ENCODE results near the gene PPM1A.
"Not testable (repeated sequence)": the region's sequence is repeated elsewhere in the genome, so short reads cannot be mapped to it uniquely, and the experiment has no call there.

The PPM1A gene

GRCh38 chr14:60315196-60315990, 66.4 kb downstream of the PPM1A start:
- Mint-ChIP-seq H3K4me1 (peaks cover 12% of the 10 kb centered on the region), H3K9me3 (no peaks in the 10 kb centered on the region), H3K36me3 (ENCODE audit: low read depth) (no peaks in the 10 kb centered on the region), H3K4me3 (no peak overlapping the region), H3K27ac (no peak overlapping the region), H3K27me3 (ENCODE audit: low read depth) (peaks cover 12% of the 10 kb centered on the region)
- no peak for TF ChIP-seq CTCF (IDR thresholded peaks at IDR 0.05; ENCODE audit: unreplicated experiment in 3 of 3)

GRCh38 chr14:60317609-60318008, 68.6 kb downstream of the PPM1A start:
- Mint-ChIP-seq H3K4me3 (no peak overlapping the region), H3K27me3 (ENCODE audit: low read depth) (peaks cover 6% of the 10 kb centered on the region), H3K27ac (no peak overlapping the region), H3K36me3 (ENCODE audit: low read depth) (no peaks in the 10 kb centered on the region), H3K4me1 (no peaks in the 10 kb centered on the region), H3K9me3 (no peaks in the 10 kb centered on the region)
- no peak for TF ChIP-seq CTCF (IDR thresholded peaks at IDR 0.05; ENCODE audit: unreplicated experiment in 3 of 3)

GRCh38 chr14:60320860-60321259, 71.8 kb downstream of the PPM1A start:
- H3K4me3 Mint-ChIP-seq; H3K9me3 Mint-ChIP-seq; H3K27ac Mint-ChIP-seq; H3K4me1 Mint-ChIP-seq; H3K36me3 Mint-ChIP-seq (ENCODE audit: low read depth): not testable (repeated sequence)
- H3K27me3 Mint-ChIP-seq (ENCODE audit: low read depth) = peaks cover 11% of the 10 kb centered on the region

DNA sequence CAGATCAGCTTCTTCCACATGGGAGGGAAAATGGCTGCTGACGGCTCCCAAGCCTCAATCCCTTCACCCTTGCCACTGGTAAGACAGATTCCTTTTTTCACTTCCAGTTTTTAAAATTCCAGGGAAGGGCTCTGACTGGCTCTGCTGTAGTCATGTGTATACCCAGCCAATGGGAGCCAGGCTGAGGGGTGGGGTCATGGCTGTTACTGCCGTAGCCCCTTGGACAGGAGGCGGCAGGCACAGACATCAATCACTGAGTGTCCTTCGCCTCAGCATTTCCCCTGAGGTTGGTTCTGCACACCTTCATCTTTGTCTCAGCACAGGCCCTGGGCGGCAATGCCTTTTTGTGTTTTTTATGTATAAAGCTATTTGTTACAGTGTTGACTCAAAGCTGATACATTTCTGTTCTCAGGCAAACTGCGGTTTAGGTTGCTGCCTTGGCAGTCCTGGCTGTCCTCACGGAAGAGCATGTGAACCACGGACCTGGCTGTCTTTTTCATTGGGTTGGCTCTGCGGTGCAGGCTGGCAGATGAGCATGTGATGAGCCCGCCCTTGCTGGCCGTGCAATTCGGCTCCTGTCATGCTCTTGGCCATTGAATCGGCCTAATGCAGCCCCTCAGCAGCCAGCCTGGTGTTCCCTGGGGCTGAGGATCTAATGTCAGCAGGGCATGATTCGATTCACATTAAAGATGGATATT, 74.3 kb downstream of the PPM1A start:
- Mint-ChIP-seq H3K4me1 (peaks cover 11% of the 10 kb centered on the region), H3K27me3 (ENCODE audit: low read depth) (peaks cover 29% of the 10 kb centered on the region), H3K4me3 (no peak overlapping the region), H3K9me3 (no peaks in the 10 kb centered on the region), H3K27ac (no peak overlapping the region), H3K36me3 (ENCODE audit: low read depth) (no peaks in the 10 kb centered on the region)
- TF ChIP-seq CTCF (IDR thresholded peaks at IDR 0.05; ENCODE audit: unreplicated experiment in 3 of 3) = no peak

DNA sequence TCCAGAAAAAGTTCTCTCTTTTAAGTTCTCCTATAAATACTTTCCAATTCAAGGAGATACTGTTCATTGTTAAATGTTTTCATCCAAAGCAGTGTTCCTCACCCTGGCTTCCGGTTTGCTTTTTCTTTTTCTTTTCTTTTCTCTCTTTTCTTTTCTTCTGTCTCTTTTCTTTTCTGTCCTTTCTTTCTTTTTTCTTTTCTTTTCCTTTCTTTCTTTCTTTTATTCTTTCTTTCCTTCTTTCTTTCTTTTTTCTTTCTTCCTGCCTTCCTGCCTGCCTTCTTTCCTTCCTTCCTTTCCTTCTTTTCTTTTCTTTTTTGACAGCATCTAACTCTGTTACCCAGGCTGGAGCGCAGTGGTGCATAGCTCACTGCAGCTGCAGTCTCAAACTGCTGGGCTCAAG, 75.8 kb downstream of the PPM1A start:
- H3K4me3 Mint-ChIP-seq = no peak overlapping the region

DNA sequence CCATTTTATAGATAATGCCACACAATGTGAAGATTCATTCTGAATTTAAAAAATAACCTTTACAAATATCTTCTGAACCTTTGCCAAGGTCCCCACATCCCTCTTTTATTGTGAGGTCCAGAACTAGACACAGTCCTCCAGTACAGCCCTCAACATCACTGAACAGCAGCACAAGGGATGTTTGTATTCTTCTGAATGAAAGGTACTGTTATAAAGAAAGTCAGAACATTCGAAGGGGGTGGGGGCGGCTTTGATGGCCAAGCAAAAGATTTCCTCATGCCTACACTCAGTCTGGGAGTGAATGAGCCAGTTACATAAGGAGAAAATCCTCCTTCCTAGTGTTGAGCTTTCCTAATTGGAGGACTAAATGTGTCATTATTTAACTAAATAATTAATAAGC, 77.3 kb downstream of the PPM1A start:
- H3K27me3 Mint-ChIP-seq (ENCODE audit: low read depth) = peaks cover 39% of the 10 kb centered on the region
- no peaks in the 10 kb centered on the region for H3K9me3 Mint-ChIP-seq
- H3K27ac Mint-ChIP-seq = no peak overlapping the region
- H3K4me3 Mint-ChIP-seq = no peak overlapping the region
- no peak for TF ChIP-seq CTCF (IDR thresholded peaks at IDR 0.05; ENCODE audit: unreplicated experiment in 3 of 3)
- peaks cover 13% of the 10 kb centered on the region for H3K4me1 Mint-ChIP-seq
- no peaks in the 10 kb centered on the region for H3K36me3 Mint-ChIP-seq (ENCODE audit: low read depth)

More for the DNA sequence above, 75.8 kb downstream of the PPM1A start:
- H3K36me3 Mint-ChIP-seq (ENCODE audit: low read depth) = no peaks in the 10 kb centered on the region
- no peak for TF ChIP-seq CTCF (IDR thresholded peaks at IDR 0.05; ENCODE audit: unreplicated experiment in 3 of 3)
- peaks cover 39% of the 10 kb centered on the region for H3K27me3 Mint-ChIP-seq (ENCODE audit: low read depth)
- H3K27ac Mint-ChIP-seq = no peak overlapping the region
- peaks cover 11% of the 10 kb centered on the region for H3K4me1 Mint-ChIP-seq
- H3K9me3 Mint-ChIP-seq = no peaks in the 10 kb centered on the region

Data from nephron (organoid).